GM18498 (cell line): Measurements from ENCODE around the gene DENND2D.
"Not testable (repeated sequence)": the region's sequence is repeated elsewhere in the genome, so short reads cannot be mapped to it uniquely, and the experiment has no call there.

ENCODE experiments used
- ATAC-seq: cut with Tn5 transposase; IDR thresholded peaks from one replicate; pipeline ENCODE4 v1.9.1; 2021; ENCODE audit warnings: mild to moderate bottlenecking, moderate library complexity; ENCODE audit not compliant: unreplicated experiment

Gene DENND2D

DNA sequence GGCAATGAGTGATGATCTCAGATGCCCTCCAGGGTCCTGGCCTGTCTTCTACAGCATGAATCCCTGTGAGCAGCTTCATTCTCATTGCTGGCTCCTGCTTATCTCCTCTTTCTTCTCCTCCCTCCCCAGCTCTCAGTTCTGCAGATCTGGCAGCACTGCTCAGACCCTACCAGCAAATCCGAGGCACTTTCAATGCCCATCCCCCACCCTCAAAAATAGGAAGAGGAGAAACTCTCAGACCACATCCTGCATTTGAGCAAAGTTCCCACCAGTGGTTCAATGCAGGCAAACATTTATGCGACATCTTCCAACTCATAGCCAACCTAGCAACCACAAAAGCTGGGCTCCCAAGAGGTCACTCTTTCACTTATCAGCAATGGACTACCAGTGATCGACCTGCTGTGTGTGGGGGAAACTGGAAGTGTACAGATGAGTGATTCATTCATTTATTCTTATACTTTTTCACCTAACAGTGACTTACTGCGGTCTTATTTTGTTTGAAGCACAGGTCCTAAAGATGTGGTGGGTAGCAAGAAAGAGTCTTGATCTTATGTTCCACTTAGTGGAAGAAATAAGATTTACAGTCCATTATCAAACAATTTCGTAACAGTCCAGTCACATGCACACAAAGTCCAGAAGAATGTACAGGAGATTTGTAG is 21.3 kb upstream of the DENND2D start:
- ATAC-seq: peak; percentile 59

DNA sequence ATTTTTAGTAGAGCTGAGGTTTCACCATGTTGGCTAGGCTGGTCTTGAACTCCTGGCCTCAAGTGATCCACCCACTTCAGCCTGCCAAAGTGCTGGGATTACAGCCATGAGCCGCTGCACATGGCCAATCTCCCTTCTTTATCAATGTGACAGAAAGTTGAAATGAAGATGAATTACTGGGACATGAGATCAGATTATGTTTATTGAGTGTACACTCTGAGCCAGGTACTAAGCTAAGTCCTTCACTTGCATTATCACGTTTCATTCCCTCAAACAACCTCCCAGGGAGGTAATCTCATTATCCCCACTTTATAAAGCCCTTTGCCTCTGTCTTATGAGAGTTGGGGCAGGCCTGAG is 20.8 kb upstream of the DENND2D start:
- peak; percentile 0 for ATAC-seq

DNA sequence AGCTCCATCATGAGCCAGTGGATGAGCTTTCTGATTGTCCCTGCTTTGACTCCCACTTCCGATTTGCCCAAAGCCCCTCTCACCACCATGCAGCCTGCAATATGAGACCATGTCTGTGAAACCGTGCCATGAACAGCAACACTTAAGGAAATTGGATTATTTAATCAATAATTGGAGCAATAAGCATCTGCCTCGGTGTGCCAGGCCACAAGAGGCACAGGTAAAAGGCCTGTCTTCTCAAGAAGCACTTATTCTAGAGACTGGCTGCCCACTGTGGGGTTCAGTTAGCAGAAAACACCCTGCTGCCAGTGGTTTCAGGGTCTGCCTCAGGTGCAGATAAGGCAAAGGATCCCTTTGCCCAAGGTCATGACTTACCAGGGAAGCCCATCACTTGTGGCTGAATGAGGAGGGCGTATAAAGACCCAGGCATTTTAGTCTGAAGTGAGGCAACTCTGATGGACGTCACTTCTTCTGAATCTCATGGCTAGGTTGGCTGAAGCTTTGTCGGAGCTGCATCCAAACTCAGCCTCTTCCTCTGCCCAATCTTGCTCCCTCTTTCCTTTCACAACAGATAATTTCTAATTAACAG is 19.9 kb upstream of the DENND2D start:
- no peak for ATAC-seq

DNA sequence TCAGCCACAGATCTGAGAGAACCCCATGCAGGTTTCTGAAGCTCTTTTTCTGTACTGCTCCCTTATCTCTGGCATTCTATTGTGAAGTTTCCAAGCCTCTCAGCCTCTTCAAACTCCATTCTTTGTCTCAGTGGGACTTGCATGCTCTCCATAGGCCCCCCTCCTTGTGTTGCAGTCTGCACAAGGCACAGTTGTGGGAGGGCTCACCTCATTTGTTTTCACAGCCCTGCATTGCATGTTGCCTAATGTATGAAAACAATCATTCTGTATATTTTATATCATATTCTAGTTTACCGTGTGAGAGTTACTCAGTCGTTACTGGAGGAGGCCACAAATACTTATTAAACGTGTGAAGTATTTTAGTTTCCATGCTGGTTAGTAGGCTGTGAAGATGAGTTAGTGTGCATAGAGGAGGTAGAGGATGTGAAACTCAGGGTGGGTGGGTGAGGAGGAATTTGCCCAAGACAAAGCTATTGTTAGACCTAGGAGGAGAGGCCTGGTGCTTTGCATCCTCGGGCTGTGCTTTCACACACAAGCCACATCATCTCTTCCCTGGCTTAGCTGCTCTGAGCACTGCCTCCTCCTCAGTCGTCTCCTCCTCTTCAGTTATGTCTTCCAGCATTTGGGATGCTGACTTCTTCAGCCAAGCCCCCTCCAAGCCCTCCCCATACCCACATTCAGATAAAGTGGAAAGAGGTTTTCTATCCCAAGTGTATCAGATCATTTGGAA is 19.3 kb upstream of the DENND2D start:
- ATAC-seq: peak; percentile 37

DNA sequence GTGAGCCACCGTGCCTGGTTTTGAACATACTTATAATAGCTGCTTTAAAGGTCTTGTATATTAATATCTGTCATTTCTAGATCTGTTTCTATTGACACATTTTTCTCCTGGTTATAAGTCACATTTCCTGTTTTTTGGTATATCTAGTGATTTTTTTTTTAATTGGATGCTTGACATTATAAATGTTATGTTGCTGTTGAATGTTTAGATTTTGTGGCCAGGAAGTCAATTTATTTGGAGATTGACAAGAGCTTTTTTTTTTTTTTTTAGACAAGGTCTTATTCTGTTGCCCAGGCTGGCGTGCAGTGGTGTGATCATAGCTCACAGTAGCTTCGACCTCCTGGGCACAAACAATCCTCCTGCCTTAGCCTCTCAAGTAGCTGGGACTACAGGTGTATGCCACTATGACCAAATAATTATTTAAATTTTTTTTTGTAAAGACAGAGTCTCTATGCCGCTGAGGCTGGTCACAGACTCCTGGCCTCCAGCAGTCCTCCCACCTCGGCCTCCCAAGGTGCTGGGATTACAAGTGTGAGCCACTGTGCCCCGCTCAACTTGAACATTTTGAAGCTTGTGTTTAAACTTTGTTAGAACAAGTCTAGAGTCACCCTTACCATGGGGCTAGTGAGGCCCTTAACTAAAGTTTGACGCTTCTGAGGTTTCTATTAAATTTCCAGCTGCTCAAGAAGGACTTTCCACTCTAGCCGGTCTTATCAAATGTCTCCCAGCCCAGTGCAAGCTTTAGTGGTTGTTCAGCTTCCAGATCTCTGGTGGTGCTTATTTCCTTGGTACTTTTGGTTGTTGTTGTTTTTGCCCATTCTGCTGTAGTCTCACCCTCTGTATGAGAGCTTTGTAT is 18.5 kb upstream of the DENND2D start:
- no peak for ATAC-seq

DNA sequence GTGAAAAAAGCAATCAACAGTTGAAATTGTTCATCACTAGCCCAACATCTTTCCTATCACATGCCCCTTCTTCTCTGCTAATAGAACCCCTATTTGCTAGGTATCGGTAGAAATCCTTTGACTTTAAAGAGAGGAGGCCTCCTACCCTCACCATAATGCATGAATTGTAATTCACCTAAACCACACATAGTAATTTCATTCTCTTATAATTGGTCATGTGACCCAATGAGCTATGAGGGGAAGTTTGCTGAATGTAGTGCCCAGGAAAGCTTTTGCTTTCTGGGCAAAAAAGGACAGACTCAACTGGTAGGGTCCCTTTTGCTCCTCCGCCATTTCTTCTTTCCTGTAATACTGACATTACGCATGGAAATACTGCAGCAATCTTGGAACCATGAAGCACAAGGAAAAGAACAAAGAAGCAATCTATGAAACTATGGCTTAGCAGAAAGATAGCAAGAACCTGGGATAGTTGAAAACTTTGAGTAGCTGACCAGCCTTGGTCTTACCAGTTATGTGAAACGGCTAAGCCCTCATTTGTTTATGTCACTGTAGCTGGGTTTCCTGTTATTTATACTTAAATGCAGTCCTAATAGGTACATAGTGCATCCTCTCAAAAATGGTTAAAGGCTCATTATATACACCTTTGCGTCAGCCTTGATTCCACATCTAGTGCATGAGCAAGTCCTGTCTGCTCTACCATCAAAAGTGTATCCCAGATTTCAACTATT is 16.9 kb upstream of the DENND2D start:
- ATAC-seq: no peak

DNA sequence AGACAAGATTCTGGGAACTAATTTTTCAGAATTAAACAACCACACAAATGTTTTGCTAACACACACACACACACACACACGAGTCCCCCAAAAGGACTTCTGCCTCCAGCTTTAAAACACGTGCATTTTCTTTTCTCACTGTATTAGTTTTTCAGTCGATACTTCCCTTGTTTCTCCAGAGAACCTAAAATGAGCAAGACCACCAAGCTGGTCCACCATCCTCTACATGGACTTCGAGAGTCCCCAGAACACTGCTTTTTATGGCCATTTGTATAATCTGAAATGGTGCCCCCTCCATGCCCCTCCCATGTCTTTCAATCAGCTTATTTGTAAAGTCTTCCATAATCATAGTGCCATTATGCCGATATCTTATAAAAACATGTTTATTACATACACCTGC is 16.3 kb upstream of the DENND2D start:
- ATAC-seq: no peak

DNA sequence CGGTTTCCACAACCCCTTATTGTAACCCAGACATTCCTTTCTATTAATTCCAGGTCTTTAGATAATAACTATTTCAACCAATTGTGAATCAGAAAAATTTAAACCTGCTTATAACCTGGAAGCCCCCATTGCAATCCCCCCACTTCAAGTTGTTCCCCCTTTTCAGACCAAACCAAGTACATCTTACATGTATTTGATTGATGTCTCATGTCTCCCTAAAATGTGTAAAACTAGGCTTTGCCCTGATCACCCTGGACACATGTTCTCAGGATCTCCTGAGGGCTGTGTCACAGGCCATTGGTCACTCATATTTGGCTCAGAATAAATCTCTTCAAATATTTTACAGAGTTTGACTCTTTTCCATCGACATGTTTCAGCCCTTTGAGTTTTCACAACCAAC is 14.8 kb upstream of the DENND2D start:
- ATAC-seq: not testable (repeated sequence)

DNA sequence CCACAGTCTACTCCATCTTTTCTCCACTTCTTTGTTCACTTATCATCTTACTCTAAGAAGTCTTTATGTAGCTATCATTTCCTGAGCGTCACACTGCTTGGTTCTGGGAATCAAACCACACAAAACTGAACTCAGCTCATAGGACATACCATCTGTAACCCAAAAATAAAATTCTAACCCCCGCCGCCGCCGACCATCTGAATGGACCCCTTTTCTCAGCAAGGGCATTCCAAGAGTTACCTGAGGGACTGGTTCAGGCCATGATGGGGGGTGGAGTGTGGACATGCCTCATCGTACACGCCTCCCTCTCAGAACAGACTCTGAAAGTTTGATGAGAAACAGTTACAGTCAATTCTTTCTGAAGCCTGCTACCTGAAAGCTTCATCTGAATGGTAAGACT is 14.4 kb upstream of the DENND2D start:
- no peak for ATAC-seq

DNA sequence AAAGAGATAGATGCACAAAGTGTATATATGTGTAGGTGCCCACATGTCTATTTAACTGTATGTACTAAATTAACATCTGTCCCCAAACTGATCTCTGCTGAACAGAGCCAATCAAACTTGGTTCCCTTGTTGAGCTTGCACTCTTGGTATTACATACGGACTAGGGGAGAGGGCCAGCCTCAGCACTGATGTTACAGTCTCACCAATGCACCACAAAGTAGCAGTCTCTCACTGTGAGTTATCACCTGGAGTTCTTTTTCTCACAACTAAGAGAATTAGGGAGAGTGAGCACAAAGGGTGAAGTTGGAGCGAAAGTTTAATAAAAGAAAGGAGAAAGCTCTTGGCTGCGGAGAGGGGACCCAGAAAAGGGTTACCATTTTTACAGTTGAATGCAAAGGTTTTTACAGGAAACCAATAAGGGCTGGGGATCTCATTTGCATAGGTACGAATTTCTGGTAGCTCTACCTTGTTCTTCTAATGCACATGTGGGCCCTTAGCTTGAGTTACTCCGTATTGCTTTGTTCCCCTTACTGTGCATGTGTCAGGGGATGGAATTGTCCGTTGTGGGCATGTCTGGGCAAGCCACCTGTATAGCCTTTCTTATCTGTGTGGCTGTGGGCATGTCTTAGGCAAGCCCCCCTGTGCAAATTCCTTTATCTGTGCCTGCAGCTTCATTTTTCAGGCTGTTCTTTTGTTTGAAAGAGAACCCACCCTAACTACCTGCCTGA is 13.8 kb upstream of the DENND2D start:
- peak; percentile 23 for ATAC-seq

DNA sequence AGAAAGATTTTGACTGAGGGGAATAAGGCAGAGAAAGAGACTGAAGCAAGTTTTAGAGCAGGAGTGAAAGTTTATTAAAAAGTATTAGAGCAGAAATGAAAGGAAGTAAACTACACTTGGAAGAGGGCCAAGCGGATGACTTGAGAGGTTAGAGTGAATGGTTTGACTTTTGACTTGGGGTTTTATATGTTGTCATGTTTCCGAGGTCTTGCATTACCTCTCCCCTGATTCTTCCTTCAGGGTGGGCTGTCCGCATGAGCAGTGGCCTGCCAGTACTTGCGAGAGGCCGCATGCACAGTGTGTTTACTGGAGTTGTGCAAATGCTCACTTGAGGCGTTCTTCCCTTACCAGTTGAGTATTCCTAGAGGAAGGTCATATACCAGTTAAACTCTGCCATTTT is 13.0 kb upstream of the DENND2D start:
- ATAC-seq: no peak

DNA sequence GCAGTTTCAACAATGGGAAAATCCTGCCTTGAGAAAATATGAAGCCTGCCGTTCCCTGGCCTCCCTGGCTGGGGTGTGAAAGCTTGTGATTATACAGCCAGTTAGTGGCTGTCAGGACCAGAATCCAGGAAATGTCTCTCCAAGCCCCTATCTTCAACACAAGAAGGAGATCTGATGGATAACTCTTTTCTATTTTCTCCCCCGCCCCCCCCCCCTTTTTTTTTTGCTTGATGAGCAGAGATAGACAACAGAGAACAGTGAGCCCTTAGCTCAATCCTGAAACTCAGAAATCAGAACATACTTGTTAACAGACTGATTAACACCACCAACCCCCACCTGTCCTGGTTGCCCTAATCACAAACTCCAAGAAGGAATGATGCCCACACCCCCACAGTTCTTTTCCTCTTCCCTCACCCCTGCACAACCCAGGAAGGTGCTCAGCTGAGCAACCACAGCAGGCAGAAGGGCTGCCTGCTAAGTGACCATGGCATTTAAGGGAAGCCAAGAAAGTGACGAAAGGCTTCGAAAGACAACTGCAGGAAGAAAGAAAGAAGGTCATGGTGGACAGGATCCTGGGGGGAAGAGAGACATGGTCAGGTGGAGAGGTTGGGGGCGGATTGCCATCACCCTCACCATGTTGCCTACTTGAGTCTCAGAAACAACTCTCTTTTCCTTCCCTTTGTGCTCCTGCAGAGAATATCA is 12.3 kb upstream of the DENND2D start:
- ATAC-seq: no peak

DNA sequence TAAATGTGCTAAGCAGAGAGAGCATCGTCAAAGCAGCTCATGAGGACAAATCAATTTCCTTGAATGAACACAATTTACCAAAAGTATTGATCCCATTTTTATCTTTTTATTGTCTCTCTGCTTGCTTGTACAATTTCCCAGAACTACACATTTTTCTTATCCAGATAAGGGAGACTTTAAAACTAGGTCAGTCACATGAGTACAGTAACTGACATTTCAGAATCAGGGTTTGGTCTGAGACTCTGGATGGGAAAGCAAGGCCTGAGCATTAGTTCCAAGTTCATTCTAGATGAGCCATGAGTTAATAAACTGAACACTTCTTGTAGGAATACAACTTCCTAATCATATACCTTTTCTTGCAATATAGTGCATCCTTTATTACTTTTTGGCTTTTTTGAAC is 11.5 kb upstream of the DENND2D start:
- ATAC-seq: no peak

DNA sequence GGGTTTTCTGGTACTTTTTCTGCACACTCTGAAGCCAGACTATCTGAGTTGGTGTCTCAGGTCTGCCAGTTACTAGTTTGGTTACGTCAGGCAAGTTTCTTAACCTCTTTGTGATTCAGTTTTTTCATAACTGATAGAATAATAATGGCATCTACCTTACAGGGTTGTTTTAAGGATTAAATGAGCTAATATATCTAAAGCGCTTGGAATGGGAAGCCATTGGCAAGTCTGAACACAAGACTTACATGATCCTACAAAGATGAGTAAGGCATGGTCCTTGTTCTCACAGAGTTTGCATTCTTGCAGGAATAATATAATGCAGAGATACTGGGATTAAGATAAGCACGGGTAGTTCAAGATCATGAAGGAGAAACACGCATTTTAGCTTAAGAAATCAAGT is 9.2 kb upstream of the DENND2D start:
- ATAC-seq: no peak

DNA sequence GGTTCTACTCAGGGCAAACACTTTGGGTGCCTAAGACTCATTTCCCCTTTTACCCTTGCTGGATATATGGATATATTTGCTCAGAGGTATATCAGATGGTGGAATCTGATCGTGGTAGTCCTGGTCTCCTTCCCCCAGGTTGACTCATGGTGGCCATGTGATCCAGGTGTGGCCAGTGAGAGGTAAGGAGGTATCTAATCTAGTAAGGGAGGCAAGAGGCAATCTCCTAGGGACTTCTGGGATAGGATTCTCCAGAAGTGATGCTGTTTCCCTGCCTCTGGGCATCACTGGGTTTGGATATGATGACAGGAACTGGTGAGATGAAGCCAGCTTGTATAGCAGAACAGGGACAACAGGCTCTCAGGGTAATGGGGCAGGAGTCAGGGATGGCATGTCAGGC is 8.5 kb upstream of the DENND2D start:
- ATAC-seq: no peak

DNA sequence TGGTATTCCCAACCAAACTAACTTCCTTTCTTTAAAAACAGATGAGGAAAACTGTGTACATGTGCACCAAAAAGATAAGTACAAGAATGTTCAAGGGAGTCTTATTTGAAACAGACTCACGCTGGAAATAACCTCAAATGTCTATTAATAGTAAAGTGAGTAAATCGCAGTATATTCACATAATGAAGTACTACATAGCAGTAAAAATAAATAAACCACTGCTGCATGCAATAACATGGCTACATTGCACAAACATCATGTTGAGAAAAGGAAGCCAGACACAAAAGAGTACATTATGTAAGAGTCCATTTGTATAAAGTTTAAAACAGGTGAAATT is 5.2 kb upstream of the DENND2D start:
- no peak for ATAC-seq

DNA sequence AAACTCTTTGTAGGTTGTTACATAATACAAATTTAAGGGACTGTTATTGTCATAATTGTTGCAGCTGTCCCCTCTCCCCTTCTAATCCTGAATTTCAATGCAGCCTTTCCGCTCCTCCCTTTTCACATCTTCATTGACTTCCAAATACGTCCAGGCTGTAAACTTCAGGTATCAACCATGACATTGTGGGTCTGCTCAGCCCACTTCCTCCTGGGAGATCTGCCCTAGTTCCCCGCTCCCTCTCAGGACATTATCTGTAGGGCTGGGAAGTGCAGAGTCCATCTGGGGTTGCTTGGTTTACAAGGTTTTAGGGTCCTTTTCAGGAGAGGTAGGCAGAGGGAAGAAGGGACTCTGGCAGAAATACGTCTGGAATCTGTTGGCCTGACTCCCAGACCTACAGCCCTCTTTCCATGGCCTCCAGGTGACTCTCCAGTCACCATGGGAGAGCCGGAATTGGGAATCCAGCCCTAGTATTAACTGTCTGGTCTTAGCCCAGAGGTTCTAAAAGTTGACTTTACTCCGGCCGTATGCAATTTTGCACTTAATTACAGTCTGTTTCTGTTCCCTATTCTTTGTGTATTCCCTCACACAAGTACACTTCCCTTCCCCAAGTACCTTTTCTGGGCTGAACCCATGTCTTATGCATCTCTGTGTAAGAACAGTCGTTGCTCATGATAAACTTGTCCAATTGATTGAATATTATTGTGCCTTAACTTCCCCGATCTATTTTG is 4.7 kb upstream of the DENND2D start:
- ATAC-seq: no peak

DNA sequence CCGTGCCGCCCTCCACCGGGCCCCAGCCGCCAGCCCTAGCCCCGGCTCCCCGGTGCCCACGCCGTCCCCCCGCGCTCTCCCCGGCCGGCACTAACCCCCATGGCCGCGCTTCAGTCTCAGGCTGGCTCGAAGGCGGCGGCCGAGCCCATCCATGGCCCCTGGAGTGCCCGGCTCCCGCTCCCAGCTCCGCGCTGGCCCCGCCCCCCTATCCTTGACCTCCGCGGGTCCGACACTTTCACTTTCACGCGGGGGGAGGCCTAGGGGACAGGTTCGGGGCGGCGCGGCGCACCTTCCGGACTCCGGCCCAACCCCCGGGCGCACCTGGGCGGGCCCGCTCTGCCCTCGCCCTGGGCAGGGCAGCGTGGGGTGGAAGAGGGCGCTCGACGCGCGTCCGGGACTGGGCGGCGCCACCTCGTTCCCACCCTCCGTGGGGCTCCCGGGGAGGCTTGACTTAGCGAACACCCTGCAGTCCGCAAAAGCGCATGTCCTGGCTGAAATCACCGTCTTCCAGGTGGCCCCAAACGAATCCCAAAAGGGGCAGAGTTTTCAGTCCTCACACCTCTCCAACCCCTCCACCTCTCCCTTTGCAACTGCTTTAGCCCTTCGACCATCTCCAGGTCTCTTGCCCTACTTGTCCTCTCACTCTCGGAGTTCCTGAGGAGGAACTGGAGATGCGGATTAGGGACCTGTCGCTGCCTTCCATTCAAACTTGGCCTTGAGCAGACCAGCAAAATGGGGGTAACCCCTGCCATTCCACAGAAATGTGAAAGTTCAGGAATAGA is 3.9 kb upstream of the DENND2D start:
- peak; percentile 82 for ATAC-seq
